Lower leg skin (tissue), 4 donors: Measurements from ENCODE around the gene LRRC10. TPM values are rescaled to one million over a fixed set of nuclear protein-coding genes. Genes with fewer than 3 reads are reported as not detected.

ENCODE experiments used
- DNase-seq, 2 donors: peaks; one replicate each; pipeline ENCODE4 v3.0.0-alpha.2; 2019; ENCODE audit warnings: low spot score in 2 of 2
- H3K4me3 ChIP-seq: fragments of 200-600 bp; sonication (generic); 2 replicates; pipeline ENCODE4 v1.5.1; 2017; ENCODE audit warnings: mild to moderate bottlenecking, low read depth; ENCODE audit not compliant: poor library complexity, severe bottlenecking
- CTCF ChIP-seq, 3 donors: fragments of 450-650 bp; IDR thresholded peaks; one replicate each; pipeline ENCODE4 v1.5.1; 2016; ENCODE audit warnings: antibody characterized with exemption in 3 of 3, mild to moderate bottlenecking in 3 of 3, moderate library complexity in 2 of 3
- POLR2A ChIP-seq, 2 donors: fragments of 450-650 bp; IDR thresholded peaks; one replicate each; pipeline ENCODE4 v1.6.1; 2016 to 2017; ENCODE audit warnings: antibody characterized with exemption in 2 of 2, mild to moderate bottlenecking in 1 of 2, moderate library complexity in 1 of 2
- WGBS, 2 donors: methylation state at CpG; one replicate each; pipeline ENCODE4 v1.1.5; 2018; 5-methylcytosine and 5-hydroxymethylcytosine counted together
- intact Hi-C: fragments of 100-400 bp; cut with DNase I; formaldehyde crosslinking; loops from one replicate; pipeline ENCODE4 v1.15.0; 2023; ENCODE audit warnings: low total_unique reads
- total RNA-seq, 4 donors: library from RNA; depleted of rRNA; stranded (reverse); fragments of >200 nt; gene quantifications; one replicate each; pipeline ENCODE4 v1.1.0, GENCODE V29; 2016

LRRC10 gene
- total RNA-seq: not detected

GRCh38 chr12:69610729-69611128 lies at the start of gene LRRC10:
LRRC10 (minus strand) TSS chr12:69610907; CDS start chr12:69610838, 69 bp downstream.
- WGBS, 2 donors: 93 to 98% methylated on average over 11 of the region's 11 CpGs
- DNase-seq: no peak
- no peak within 1 kb of the TSS for H3K4me3 ChIP-seq
- intact Hi-C loops: no loop called here
- TF ChIP-seq POLR2A (IDR thresholded peaks at IDR 0.05) (no peak), CTCF (IDR thresholded peaks at IDR 0.05) (no peak)

- intact Hi-C loops: no loop called here
- WGBS, 2 donors: 79 to 93% methylated on average over 1 of the region's 1 CpG
- H3K4me3 ChIP-seq: no peak overlapping the region
- DNase-seq: no peak
- TF ChIP-seq POLR2A (IDR thresholded peaks at IDR 0.05) (no peak), CTCF (IDR thresholded peaks at IDR 0.05) (no peak)
Measured at GRCh38 chr12:69660164-69660863, 49.6 kb upstream of the LRRC10 start.

- WGBS, 2 donors: 62 to 64% methylated on average over 2 of the region's 2 CpGs
- TF ChIP-seq CTCF (IDR thresholded peaks at IDR 0.05): no peak
- intact Hi-C loops: no loop called here
- no peak overlapping the region for H3K4me3 ChIP-seq
- DNase-seq: no peak
Measured at GRCh38 chr12:69658203-69658602, 47.5 kb upstream of the LRRC10 start.

GRCh38 chr12:69657376-69658137 lies 46.9 kb upstream of the LRRC10 start:
- H3K4me3 ChIP-seq: no peak overlapping the region
- TF ChIP-seq CTCF (IDR thresholded peaks at IDR 0.05) (no peak), POLR2A (IDR thresholded peaks at IDR 0.05) (no peak)
- DNase-seq: no peak
- 81 to 85% methylated on average over 9 of the region's 9 CpGs for WGBS, 2 donors
- intact Hi-C loops: no loop called here

GRCh38 chr12:69655616-69656340 lies 45.1 kb upstream of the LRRC10 start:
- DNase-seq: no peak
- intact Hi-C loops: no loop called here
- whole genome bisulfite sequencing, 2 donors: 55 to 71% methylated on average over 11 of the region's 11 CpGs
- TF ChIP-seq POLR2A (IDR thresholded peaks at IDR 0.05) (no peak), CTCF (IDR thresholded peaks at IDR 0.05) (no peak)
- H3K4me3 ChIP-seq: no peak overlapping the region
